Measurements from ENCODE around the gene SP100.

GRCh38 chr2:230405824-230406223 lies 10.2 kb upstream of the SP100 start:
- TF ChIP-seq CTCF (IDR thresholded peaks at IDR 0.05) (no peak), POLR2A (IDR thresholded peaks at IDR 0.05) (no peak)
